ENCODE measurements around the gene PLEKHA7. TPM values are rescaled to one million over a fixed set of nuclear protein-coding genes. Genes with fewer than 3 reads are reported as not detected.

Gene PLEKHA7
- total and polyA plus RNA-seq, 2 of the 13 experiments (the other 11 are each of a cell fraction or from before 2014, with no cell fraction given) = 17.5 to 18.7 TPM

DNA sequence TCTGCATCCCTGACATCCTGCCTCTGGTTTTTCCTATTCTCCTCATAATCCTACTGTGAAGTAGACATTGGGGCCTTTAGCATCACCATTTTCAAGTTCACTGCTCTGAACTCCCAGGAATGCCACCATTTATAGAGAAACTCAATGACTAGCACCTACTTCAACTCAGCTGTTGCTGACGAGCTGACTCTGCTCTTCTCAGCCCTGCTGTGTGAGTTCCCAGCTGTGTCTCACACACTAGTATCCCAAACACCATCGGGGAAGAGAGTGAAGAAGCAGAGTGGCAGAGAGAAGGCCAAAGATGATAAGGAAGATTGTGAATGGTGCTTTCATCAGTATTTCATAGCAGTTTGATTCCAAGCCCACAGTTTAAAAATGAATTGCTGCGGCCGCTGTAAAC is 71.9 kb downstream of the PLEKHA7 start:
- Histone ChIP-seq H3K4me2 (ENCODE audit: low read depth, low read length) (no peak overlapping the region), H3K27me3 (ENCODE audit: control insufficient read depth in 1 of 2, insufficient read depth in 2 of 2, low read length in 2 of 2) (no peaks in the 10 kb centered on the region), H3K4me1 (ENCODE audit: insufficient read depth, low read length) (peaks cover 10% of the 10 kb centered on the region), H3K36me3 (replicated peaks in 1 of 2; ENCODE audit: control insufficient read depth in 1 of 2, insufficient read depth in 2 of 2, low read length in 2 of 2) (no peaks in the 10 kb centered on the region), H3K27ac (ENCODE audit: extremely low read length, insufficient read depth, low read length) (no peak overlapping the region), H3K4me3 (replicated peaks in 1 of 3; ENCODE audit: insufficient read depth in 1 of 3, low read depth in 2 of 3, low read length in 3 of 3) (no peak overlapping the region), H3K9me3 (ENCODE audit: low read length) (no peaks in the 10 kb centered on the region), H2AFZ (ENCODE audit: low read length) (no peak overlapping the region), H3K9ac (ENCODE audit: insufficient read depth, low read depth, low read length) (no peak overlapping the region), H3K79me2 (ENCODE audit: insufficient read depth, low read length) (no peaks in the 10 kb centered on the region), H4K20me1 (ENCODE audit: insufficient read depth, low read length) (peaks cover 4% of the 10 kb centered on the region; the same call in 1 of the 2 replicates)
- DNase-seq (ENCODE audit: low spot score) (no peak), FAIRE-seq (no peak), ATAC-seq (no peak)
- POLR2A ChIA-PET = no interaction called here
- BruUV-seq (replicated peaks) = no TSS peak
- CTCF ChIA-PET (ENCODE audit: low intra/inter-chr PET ratio, low total read pairs) = no interaction called here
- intact Hi-C loops (cut with micrococcal nuclease; ENCODE audit: unreplicated experiment) (no loop called here), in situ Hi-C loops (cut with HindIII; ENCODE audit: extremely low pct_ligation_motif_present, low pct_unique_long_range_greater_than_20kb) (no loop called here)
- WGBS (ENCODE audit: low lambda C conversion rate) = 94% methylated on average over 4 of the region's 4 CpGs
- no peak for TF ChIP-seq RBFOX2 (IDR thresholded peaks at IDR 0.05; ENCODE audit: low read depth, low read length)
- TF ChIP-seq KDM3A (CRISPR knock-in tag; IDR thresholded peaks at IDR 0.05; ENCODE audit: low read depth) = no peak
- TF ChIP-seq DNMT3B (CRISPR knock-in tag; conservative IDR thresholded peaks at IDR 0.05) = no peak
- TF ChIP-seq, protein P1, sequence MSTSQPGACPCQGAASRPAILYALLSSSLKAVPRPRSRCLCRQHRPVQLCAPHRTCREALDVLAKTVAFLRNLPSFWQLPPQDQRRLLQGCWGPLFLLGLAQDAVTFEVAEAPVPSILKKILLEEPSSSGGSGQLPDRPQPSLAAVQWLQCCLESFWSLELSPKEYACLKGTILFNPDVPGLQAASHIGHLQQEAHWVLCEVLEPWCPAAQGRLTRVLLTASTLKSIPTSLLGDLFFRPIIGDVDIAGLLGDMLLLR (CRISPR knock-in tag; IDR thresholded peaks at IDR 0.05) = no peak
- TF ChIP-seq ETV6 (CRISPR knock-in tag; conservative IDR thresholded peaks at IDR 0.05) = no peak
- no peak for TF ChIP-seq PHF5A (CRISPR knock-in tag; IDR thresholded peaks at IDR 0.05; ENCODE audit: low read depth, unreplicated experiment)
- no peak for TF ChIP-seq ZNF614 (CRISPR knock-in tag; IDR thresholded peaks at IDR 0.05; ENCODE audit: borderline replicate concordance)
- no peak for TF ChIP-seq ZNF564 (CRISPR knock-in tag; IDR thresholded peaks at IDR 0.05)
- no peak for TF ChIP-seq MTF2 (CRISPR knock-in tag; IDR thresholded peaks at IDR 0.05; ENCODE audit: borderline replicate concordance)
- no peak for TF ChIP-seq ZBTB7B (CRISPR knock-in tag; IDR thresholded peaks at IDR 0.05)
- no peak for TF ChIP-seq ETV5 (CRISPR knock-in tag; IDR thresholded peaks at IDR 0.05; ENCODE audit: borderline replicate concordance)
- no peak for TF ChIP-seq ZNF678 (CRISPR knock-in tag; IDR thresholded peaks at IDR 0.05)
- no peak for TF ChIP-seq ZFX (CRISPR knock-in tag; IDR thresholded peaks at IDR 0.05; ENCODE audit: low read depth)
